DMS53 (cell line): Measurements from ENCODE around the gene STIP1.
A peak's percentile ranks its signal among the peaks of the same experiment; 100 is the strongest.

Experiments used
- DNase-seq: peaks from one replicate; lab custom pipeline; 2025; lab: John Stamatoyannopoulos, UW

Gene STIP1

GRCh38 chr11:64185693-64186491, at the start of gene STIP1:
TSS of gene STIP1 (plus strand) at chr11:64186171. CDS start at chr11:64186262, 91 bp downstream.
- peak; percentile 100 for DNase-seq

GRCh38 chr11:64136765-64137441, 49.1 kb upstream of the STIP1 start:
- DNase-seq, result no peak

GRCh38 chr11:64138398-64138797, 47.6 kb upstream of the STIP1 start:
- no peak for DNase-seq

- no peak for DNase-seq
These were observed 46.9 kb upstream of the STIP1 start for GRCh38 chr11:64139049-64139448.

DNA sequence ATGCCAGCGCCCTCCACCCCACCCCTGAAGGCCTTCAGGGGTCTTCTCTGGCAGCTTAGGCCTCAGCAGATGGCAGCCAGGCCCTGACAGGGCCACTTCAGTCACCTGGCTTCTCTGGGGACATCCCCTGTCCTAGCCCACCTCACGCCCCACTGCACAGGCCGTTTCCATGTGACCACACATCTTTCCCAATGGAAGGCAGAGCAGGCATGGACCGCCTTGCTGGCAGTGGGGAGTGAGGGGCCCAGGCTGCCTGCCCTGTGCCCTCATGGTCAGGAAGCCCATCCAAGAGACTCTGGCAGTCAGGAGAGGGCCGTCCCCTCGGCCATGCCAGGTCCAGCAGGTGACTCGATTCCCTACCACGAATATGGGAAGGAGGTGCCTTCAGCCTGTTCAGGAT, 45.9 kb upstream of the STIP1 start:
- DNase-seq, result no peak

GRCh38 chr11:64141081-64141783, 44.7 kb upstream of the STIP1 start:
- no peak for DNase-seq

DNA sequence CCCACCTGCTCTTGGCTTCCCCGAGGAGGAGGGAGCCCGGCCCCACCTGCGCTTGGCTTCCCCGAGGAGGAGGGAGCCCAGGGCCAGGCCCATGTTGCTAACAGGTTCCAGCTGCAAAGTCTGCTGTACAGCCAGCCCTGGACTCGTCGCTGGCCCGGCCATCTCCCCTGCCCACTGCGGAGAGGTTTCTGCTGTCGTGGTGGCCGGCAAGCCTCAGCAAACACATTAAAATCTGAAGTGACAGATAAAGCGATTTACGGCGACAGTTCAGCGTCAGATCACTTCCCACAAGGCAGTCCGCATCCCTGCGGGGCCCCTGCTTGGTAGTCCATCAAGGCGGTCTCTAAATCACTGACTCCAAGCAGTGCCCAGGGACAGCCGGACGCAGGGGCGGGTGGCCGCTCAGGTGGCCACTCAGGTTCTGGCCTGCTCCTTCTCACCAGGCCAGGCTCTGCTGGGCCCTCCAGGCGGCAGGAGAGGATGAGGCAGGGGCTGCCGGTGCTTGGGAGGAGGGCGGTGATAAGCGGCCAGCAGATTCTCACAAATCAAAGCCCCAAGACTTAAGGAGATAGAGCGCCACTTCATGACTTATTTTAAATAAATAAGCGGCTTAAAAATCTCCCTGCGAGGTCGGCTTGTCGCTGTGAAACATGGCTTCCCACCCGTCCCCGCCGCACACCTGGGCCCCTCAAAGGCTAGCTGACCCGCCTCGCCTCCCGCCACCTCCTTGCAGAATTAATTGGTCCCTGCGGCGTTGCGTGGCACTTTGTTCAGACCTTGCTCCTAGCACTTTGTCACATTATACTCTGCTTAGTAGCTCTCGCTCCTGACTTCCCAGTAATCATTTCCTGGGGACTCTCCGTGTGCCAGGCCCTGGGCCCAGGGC, 41.1 kb upstream of the STIP1 start:
- DNase-seq, result no peak

DNA sequence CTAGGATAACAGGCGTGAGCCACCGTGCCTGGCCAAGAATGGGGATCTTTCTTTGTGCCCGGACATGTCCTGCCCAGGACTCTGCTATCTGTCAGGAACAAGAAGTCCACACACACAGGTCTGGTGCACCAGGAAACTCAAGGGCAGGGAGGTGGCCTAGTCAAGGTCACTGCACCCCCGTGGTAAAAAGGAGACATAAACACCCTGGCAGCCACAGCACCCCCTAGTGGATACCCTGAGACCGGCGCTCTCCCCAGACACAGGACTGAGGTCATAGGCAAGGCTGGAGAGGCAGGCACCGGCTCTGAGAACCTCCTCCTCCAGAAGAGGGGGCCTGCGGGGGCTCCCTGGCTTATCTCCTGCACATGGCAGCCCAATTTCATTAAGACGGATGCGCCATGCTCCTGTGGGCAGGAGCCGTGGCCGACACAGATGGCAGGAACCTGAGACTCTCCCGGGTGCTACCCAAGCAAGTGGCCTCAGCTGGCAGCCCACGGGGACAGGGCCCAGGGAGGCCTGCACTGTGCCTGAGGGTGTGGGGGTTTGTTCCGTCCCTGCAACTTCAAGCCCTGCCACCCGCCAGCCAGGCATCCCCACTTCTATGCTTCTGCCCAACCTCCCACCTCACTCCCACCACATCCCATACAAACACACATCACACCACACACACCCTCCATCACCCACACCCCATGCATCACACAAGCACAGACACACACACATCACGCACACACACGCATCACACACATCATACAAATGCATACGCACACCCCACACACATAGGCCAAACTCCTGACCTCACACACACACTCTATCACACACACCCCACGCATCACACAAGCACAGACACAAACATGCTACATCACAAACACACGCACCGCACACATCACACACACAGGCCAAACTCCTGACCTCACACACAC, 39.7 kb upstream of the STIP1 start:
- peak; percentile 74 for DNase-seq

GRCh38 chr11:64148226-64148916, 37.6 kb upstream of the STIP1 start:
- peak; percentile 73 for DNase-seq

DNA sequence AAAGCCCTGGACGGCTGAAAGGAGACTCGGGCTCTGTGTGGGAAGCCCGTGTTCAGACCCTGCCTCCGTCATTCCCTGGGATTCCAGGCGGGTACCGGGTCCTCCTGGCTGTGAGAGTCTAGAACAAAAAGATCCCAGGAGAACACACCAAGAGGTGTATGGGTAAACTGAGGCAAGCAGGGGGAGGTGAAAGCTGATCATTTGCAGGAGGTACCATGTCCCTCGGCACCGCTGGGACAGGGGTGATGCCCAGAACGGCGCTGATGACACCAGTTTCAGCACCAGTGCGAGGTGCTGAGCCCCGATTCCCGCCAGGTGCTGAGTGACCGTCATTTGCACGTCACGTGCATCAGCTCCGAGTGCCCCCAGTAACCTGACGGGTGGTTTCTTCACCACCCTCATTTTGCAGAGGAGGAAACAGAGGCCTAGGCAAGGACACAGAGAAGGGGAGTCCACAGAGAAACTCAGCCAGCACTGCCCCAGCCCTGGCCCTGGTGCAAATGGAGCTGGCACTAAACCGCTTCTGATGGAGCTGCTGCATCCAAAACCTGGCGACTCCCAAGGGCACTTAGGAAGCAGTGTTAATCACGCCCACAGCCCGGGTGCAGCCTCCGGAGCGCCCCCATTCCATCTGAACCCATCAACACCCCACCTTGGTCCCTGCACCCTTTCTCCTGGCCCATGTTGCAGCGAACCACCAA, 36.9 kb upstream of the STIP1 start:
- DNase-seq, result no peak

DNA sequence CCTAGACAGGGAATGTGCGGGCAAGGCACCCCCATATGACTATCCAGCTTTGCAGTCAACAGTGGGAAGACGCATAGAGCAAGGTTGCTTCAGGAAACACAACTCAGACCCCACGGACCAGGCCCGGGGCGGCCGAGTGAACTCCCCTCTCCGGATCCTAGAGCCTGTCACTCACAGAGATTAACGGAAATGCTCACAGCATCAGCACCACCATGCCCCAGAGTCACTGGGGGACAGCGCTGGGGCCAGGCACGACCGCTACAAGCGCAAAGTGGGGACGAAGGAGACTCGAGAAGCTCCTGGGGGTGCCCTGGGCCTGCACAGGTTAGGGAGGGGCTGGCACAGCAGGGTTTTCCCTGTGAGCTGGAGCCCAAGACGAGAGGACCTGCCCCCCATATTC, 35.9 kb upstream of the STIP1 start:
- no peak for DNase-seq

DNA sequence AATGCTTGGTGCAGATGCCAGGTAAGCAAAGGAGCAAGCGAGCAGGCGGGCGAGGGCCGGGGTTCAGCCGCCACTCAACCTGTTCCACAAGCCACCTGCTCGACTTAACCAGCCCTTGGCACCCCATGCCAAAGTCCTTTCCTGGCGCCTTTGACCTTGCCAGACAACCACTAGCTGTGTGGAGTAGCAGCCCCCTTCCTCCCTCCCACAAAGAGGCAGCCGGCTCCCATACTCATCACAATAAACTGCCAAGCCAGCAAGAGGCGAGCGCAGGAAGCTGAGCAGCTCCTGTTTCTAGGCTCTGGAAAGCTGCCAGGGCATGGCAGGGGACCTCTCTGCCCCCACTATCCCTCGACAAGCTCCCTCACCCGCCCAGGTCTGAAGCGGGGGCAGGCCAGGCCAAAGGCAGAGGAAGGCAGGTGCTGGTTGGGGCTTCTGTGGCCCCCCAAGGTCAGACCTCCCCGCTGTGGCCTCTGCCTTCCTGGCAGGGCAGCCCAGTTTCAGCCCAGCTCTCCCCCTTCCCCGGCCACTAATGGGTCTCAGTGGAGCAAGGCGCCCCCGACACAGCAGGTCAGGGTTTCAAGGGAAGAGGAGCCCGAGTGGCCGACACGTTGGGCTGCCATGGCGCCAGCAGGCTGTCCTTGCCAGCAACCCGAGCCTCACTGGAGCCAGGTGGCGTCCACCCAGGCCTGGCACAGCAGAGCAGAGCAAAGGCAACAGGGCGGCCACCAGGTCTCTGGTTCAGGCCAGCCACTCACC, 35.3 kb upstream of the STIP1 start:
- no peak for DNase-seq

GRCh38 chr11:64151337-64151736, 34.6 kb upstream of the STIP1 start:
- DNase-seq, result no peak

DNA sequence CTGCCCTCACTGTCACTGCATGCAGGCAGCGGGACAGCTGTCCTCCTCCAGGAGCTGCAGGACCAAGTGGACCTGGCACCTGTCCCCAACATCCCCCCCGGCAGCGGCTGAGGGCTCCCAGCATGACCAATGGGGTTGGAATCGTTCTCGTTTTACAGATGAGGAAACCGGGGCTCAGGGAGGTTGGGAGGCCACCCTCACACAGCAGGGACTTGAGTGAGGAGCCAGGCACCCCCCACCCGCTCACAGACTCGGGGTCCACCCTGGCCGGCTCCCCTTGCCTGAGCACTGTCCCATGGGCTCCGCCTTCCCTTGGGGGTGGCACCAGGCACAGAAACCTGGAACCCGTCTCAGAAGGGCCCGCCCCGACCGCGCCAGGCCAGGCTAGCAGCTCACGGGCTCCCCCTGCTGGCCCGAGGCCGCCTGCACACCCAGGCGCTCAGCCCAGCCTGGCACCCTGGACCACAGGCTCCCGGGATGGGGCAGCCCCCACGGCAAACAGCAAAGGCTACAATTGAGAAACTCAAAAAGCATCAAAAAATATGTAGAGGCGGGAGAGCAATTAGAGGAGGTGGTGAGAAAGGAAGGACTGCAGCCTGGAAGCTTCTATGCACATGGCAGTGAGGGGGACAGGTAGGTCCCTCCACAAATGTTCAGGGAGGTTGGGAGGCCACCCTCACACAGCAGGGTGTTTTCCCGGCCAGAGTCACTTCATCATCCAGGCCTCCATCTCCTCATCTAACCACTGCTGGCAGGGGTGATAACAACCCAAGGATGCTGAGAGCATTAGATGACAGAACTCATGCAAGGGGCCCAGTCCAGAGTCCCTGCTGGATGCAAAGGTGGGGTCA, 32.9 kb upstream of the STIP1 start:
- DNase-seq, result peak; percentile 73

DNA sequence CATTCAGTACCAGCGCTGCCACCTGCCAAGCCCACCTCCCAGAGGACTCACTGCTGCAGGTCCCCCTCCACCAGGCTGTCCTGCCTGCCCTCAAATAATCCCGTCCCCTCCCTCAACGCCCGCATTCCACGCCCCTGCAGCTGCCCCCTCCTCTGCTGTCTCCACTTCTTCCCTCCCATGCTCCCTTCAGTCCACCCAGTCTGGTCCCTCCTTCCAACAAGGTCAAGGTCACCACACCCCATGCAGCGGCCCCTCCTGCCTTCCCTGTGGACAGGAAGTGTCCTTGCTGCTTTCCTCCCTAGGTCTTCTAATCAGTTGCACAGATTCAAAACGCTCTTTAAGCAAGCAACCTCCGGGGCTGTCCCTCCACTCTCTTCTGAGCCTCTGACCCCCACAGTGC, 32.2 kb upstream of the STIP1 start:
- DNase-seq, result no peak

DNA sequence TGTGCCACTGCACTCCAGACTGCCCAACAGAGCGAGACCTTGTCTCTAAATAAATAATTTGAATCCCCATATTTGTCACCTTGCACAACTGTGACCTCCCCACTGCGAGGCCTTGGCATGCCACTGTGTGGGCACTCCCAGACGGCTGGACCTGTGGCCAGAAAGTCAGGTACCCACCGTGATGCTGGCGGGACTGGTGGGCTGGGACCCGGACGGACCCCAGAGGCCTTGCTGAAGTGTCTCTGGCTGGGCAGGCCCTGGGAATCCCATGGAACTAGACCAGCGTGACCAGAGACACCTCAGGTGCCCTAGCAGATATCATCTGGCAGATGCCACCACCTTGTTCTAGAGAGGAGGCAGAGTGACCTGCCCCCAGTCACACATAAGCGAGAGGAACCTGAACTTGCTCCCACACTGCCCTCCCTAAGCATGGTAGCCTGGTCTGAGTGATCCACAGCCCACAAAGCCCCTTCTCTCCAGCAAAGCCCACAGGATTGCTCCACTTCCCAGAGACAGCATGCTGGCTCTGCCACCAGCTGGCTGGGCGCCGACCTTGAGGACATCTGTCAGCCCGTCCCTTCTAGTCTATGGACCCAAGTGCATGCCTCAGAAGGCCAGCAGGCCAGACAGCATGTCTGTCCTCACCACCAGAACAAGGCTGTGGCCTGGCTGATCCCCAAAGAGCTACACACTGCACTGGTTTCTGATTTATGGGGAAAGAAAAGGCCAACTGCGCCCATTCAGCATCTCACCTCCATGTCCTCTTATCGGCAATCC, 29.5 kb upstream of the STIP1 start:
- DNase-seq, result no peak
